Measurements from ENCODE around the gene MAGI1.

The MAGI1 gene

GRCh38 chr3:65658401-65658800 is 380.3 kb downstream of the MAGI1 start:
- DNase-seq, result no peak

- DNase-seq, result no peak
Measured at GRCh38 chr3:65655061-65655460, 383.7 kb downstream of the MAGI1 start.

GRCh38 chr3:65653731-65654130 is 385.0 kb downstream of the MAGI1 start:
- no peak for DNase-seq

GRCh38 chr3:65650247-65650646 is 388.5 kb downstream of the MAGI1 start:
- DNase-seq, result no peak

DNA sequence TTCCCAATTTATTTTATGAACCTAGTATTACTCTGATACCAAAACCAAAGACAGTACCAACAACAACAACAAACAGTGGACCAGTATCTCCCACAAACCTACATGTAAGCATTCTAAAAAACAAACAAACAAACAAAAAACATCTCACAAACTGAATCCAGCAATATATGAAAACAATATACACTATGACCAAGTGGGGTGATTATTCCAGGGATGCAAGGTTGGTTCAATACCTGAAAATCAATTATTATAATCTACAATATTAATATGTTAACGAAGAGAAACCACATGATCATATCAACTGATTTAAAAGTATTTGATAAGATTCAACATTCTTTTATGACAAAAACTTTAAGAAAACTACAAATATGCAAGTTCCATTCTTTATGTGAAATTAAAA is 391.3 kb downstream of the MAGI1 start:
- no peak for DNase-seq

DNA sequence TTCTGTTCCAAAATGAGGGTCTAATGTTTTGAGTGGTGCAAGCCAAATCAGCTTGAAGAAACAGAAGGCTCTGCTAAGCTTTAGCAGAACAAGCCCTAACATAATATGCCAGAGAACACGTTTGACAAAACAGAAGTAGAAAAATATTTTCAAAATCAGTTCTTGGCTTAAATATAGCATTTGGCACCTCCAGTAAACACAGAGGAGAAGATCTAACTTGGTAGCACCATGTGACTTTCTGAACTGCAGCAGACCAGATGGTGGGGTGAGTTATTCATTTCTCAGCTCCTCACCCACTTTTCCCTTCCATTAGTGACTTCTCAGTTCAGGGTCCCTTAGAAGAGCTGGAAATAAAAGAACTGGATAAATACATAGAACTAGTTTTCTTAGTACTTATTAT is 395.8 kb downstream of the MAGI1 start:
- no peak for DNase-seq

- no peak for DNase-seq
Measured at GRCh38 chr3:65641777-65642176, 396.9 kb downstream of the MAGI1 start.

DNA sequence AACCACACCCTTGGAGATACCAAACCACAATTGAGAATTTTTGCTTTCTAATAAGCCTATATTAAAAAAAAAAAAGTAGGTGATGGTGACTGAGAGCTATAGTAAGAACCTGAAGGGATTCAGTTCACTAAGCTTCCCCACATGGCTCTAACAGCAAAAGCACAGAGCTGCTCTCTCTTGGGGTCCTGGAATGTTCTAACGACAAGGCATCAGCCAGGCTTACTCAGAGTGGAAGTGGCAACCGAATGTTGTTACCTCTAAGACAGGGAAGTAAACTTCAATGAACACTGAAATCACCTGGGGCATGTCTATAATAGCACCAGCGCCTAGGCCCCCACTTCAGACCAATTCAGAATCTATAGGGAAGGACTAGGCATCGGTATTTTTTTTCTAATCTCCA is 397.7 kb downstream of the MAGI1 start:
- DNase-seq, result no peak

DNA sequence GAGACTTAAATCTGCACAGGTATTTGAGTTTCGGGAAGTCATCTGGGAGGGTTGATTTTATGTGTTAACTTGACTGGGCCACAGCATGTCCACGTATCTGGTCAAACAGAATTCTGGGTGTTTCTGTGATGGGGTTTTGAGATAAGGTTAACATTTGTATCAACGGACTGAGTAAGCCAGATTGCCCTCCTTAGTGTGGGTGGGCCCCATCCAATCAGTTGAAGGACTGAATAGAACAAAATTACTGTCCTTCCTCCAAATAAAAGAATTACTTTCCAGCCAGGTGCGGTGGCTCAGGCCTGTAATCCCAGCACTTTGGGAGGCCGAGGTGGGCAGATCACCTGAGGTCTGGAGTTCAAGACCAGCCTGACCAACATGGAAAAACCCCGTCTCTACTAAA is 399.3 kb downstream of the MAGI1 start:
- no peak for DNase-seq

- DNase-seq, result no peak
Measured at GRCh38 chr3:65638301-65638700, 400.4 kb downstream of the MAGI1 start.

DNA sequence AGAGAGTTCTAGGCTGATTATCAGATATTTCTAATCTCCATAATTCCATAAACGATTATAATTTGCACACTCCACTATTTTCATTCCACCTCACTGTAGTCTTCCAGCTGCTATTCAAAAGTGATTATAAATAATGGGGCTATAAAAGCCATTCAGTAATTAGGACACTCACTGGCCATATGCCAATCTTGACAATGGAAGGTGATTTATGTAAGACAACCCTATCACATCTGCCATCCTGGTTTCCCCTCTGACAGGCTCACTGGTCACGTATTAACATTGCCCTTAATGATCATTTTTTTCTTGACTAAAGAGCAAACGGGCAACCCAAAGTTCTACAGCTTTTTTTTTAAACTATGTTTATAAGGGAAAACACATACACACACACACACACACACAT is 402.4 kb downstream of the MAGI1 start:
- DNase-seq, result no peak

DNA sequence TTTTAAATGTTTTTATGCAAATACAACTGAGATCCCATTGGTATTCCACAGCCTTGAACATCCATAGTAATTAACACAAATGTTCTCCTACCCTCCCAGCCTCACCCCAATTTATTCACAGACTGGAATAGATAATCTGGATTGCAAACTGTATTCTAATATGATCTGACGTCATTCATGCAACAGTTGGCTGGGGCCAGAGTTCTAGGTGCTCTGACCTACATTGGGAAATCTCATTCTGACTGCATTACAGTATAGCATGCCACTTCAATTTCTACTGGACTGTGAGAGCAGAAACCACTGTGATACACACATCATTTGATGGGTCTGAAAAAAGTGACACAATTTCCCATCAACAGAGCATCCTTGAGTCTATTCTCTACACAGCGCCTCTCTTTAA is 403.1 kb downstream of the MAGI1 start:
- DNase-seq, result no peak

DNA sequence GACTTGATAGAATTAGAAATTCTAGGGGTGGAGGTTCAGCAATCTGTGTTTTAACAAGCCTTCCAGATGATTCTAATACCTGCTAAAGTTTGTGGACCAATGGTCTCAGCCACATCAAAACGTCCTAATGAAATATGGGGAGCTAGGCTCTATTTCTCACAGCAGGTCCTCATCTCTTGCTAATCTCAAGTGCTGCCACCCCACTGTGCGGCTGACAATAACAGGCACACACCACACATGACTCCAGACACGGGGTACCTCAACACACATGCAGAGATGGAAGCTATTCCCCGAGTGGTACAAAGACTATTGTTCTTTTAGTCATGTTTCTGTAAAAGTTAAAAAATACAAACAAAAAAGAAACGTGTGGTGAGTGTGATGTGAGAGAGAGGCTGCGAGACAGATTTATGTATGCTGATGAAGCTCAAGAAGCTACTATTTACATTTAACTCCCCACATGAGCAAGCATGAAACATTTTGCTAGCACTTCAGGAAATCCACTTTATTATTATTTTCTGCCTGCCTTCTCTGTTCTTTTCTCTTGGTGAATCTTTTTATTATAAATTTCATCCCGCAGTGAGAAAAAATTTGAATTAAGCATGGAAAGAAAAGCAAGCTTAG is 405.6 kb downstream of the MAGI1 start:
- no peak for DNase-seq

DNA sequence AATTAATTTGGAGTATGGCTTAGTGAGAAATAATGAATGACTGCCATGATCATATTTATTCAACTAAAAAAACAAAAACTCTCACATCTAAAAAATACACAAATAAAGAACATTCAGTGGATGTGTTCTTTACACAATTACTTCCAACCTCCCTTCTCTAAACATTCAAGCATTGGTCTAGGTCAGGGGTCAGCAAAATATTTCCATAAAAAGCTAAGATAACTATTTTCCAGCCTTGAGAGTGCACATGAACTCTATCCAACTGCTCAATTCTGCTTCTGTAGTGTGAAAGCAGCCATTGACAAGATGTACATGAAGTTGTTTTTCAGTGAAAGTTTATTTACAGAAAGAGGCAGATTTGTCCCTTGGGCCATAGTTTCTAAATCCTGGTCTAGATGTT is 406.3 kb downstream of the MAGI1 start:
- no peak for DNase-seq

DNA sequence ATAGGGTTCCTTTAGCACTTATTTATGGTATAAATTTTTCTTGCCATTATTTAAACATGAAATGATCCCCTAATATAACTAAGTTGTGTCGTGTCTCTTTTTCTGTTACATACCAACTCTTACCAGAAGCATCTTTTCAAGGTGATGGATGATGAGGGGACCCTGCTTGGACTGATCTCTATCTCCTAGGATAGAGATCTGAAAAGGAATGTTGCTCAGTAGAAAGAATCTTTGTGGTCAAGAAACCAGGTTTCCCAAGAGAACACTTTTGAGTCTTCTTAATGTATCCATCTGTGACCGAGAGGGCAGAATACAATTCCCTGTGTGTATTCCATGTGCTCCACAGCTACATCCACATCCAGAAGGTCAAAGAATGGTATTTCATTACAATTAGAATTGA is 409.7 kb downstream of the MAGI1 start:
- no peak for DNase-seq

- DNase-seq, result no peak
Measured at GRCh38 chr3:65627062-65627461, 411.7 kb downstream of the MAGI1 start.

GRCh38 chr3:65625305-65625704 is 413.4 kb downstream of the MAGI1 start:
- DNase-seq, result no peak

- no peak for DNase-seq
Measured at GRCh38 chr3:65623362-65623761, 415.4 kb downstream of the MAGI1 start.

DNA sequence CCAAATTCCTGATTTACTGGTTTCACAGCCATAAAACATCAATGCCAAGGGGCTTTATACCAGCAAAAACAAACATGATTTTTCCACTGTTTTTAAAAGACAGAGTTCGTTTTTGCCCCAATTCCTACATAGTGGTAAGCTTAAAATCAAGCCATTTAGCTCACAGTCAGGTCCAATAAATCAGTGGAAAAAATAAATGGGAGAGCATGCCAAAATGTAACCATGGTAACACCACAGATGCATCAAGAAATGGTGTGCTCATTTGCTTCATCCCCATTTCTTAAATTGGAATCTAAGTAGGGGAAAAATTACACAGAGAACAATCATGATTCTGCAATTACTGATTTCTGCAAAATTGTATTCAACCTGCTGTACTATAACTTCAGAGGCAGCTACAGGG is 418.8 kb downstream of the MAGI1 start:
- DNase-seq, result no peak

GRCh38 chr3:65619451-65619881 is 419.3 kb downstream of the MAGI1 start:
- no peak for DNase-seq

- DNase-seq, result no peak
Measured at GRCh38 chr3:65618599-65618998, 420.1 kb downstream of the MAGI1 start.

DNA sequence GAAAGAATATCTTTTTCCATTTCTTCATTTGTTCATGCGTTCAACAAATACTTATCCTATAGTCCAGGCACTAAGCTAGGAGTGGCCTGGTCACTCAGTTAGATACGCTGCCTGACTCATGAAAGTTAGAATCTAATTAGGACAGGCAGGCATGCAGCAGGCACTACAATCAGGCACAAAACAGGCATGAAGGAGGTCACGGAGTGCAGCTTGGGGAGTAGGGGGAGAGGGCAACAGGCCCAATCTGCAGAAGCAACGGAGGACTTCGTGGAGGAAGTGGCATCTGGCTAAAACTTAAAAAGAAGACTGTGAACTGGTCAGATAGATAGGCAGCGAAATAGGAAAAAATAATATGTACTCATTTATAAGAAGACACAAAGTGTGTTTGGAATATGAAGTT is 420.9 kb downstream of the MAGI1 start:
- DNase-seq, result no peak

DNA sequence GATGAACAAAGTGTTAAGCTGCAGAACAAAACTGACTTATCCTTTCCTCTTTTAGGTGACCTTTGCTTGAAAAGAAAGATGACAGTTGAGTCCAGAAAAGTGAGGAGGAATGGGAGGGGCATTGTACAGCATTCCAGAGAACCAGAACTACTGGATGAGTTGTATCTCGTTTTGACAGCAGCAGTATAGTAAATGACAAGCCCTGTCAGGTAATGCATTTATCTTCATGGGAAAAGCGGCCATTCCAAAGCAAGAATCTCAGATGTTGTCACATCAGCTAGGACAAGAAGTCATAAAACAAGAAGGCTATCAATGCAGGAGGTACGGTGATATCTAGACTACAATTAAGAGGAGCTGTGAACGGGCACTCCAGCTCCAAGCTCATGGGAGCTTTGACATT is 421.5 kb downstream of the MAGI1 start:
- no peak for DNase-seq

GRCh38 chr3:65616563-65616962 is 422.2 kb downstream of the MAGI1 start:
- no peak for DNase-seq

DNA sequence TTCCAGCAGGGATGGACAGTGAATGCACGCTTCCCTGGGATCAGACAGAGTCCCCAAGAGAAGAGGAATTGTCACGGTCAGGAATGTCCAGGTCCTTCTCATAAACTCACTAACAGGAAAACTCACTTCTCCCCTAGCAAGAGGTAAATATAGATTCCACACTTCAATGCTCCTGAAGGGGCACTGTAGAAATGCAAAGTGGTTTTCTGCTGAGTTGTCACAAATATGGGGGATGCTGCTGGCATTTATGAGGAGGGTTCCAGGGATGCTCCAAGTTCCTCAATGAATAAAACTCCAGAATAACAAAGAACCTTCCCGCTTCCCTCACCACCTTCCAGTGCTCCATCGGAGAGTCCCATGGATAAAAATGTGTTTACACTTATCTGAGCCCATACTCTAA is 423.4 kb downstream of the MAGI1 start:
- DNase-seq, result no peak

GRCh38 chr3:65614585-65614984 is 424.1 kb downstream of the MAGI1 start:
- no peak for DNase-seq

Measured in midbrain (tissue), 1 donor.